ENCODE data around the gene POU2F3. TPM values are rescaled to one million over a fixed set of nuclear protein-coding genes. Genes with fewer than 3 reads are reported as not detected.

POU2F3 gene
- total RNA-seq, 1 donor from 2014 or later, result 1.4 TPM

DNA sequence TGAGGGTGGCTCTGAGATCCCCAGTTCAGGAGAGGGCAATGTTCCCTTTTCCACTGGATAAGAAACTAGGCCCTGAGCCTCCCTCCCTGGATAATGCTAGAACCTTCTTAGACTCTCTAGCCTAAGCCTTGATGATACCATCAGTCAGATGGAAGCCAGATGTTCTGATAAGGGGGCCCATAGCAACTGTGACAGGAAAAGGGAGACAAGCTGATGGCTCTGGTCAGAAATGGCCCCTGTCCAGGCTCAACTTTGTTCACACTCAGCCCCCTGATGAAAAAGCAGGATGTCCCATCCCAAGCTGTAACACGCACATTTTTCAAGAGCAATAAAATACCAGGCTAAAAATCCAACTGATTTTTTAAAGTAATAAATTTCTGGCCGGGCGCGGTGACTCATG lies 36.3 kb upstream of the POU2F3 start:
- TF ChIP-seq CTCF (conservative IDR thresholded peaks at IDR 0.05; ENCODE audit: low read depth, low read length), result no peak
- no peak for DNase-seq (ENCODE audit: low read depth)
- no peak overlapping the region for H3K4me3 ChIP-seq (ENCODE audit: low read depth, low read length)

DNA sequence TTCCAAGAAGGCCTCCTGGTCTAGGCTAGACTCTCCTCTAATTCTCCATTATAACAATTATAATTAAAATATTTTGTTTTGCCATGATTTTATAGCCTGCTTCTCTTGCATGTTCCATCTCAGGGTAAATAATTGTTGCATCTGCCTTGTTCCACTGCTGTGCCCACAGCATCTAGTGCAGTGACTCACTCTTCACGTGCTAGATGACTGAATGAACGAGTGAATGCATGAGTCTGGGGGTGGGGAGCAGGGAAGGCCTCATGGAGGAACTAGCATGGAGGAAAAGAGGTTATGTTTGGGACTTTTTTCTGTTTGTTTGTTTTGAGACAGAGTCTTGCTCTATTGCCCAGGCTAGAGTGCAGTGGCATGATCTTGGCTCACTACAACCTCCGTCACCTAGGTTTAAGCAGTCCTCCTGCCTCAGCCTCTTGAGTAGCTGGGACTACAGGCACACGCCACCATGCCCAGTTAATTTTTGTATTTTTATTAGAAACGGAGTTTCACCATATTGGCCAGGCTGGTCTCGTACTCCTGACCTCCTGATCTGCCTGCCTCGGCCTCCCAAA lies 34.3 kb upstream of the POU2F3 start:
- DNase-seq (ENCODE audit: low read depth), result peak; percentile 80
- no peak for TF ChIP-seq CTCF (conservative IDR thresholded peaks at IDR 0.05; ENCODE audit: low read depth, low read length)
- no peak overlapping the region for H3K4me3 ChIP-seq (ENCODE audit: low read depth, low read length)

DNA sequence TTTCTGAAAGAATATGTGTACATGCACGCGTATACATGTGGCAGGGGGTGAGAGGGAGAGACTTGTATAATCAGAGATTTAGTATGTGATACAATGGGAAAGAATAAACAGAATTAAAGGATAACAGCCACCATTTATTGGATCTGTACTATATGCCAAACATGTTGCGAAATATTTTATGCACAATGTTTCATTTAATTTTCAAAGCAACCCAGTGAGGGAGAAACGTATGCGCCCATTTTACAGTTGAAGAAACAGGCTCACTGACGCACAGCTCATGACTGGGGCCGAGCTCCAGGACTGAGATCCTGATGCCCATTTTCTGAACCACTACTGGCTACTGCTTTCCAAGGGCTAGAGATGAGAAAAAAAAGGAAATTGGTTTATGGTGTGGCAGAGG lies 32.4 kb upstream of the POU2F3 start:
- no peak overlapping the region for H3K4me3 ChIP-seq (ENCODE audit: low read depth, low read length)
- TF ChIP-seq CTCF (conservative IDR thresholded peaks at IDR 0.05; ENCODE audit: low read depth, low read length), result no peak
- no peak for DNase-seq (ENCODE audit: low read depth)

- no peak for DNase-seq (ENCODE audit: low read depth)
- H3K4me3 ChIP-seq (ENCODE audit: low read depth, low read length), result no peak overlapping the region
- TF ChIP-seq CTCF (conservative IDR thresholded peaks at IDR 0.05; ENCODE audit: low read depth, low read length), result no peak
Observed at GRCh38 chr11:120208001-120208441, 31.9 kb upstream of the POU2F3 start.

GRCh38 chr11:120208777-120209176 lies 31.2 kb upstream of the POU2F3 start:
- no peak for DNase-seq (ENCODE audit: low read depth)
- H3K4me3 ChIP-seq (ENCODE audit: low read depth, low read length), result no peak overlapping the region
- no peak for TF ChIP-seq CTCF (conservative IDR thresholded peaks at IDR 0.05; ENCODE audit: low read depth, low read length)

GRCh38 chr11:120209746-120210625 lies 30.0 kb upstream of the POU2F3 start:
- peak overlapping the region; percentile 94 for H3K4me3 ChIP-seq (ENCODE audit: low read depth, low read length)
- DNase-seq (ENCODE audit: low read depth), result no peak
- no peak for TF ChIP-seq CTCF (conservative IDR thresholded peaks at IDR 0.05; ENCODE audit: low read depth, low read length)

Data from epithelial cell of proximal tubule (primary cell).